ENCODE measurements around the gene SLC9C2. TPM values are rescaled to one million over a fixed set of nuclear protein-coding genes. Genes with fewer than 3 reads are reported as not detected.

SLC9C2 gene
- total RNA-seq, 6 experiments from 2014 or later, result not detected

DNA sequence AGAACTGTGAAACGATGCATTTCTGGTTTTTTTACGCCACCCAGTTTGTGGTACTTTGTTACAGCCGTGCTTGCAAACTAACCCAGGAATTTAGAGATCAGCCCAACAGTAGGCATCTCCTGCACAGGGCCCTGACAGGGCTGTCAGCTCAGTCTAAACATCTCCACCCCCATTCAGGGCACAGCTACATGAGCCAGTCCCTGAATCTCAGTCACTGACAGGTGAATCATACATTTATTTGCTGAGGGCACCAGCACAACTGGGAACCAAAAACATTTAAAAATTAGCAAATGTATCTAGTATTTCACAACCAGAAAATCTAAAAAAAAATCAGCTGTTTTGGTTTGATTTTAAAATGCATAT lies 95.0 kb downstream of the SLC9C2 start:
- no peak for ATAC-seq
- intact Hi-C loops (cut with DNase I), result loop anchor here in 1 of 2 donors (10.0 kb wide), 1 partner anchor 73 kb away; no protein-coding TSS in a partner anchor

DNA sequence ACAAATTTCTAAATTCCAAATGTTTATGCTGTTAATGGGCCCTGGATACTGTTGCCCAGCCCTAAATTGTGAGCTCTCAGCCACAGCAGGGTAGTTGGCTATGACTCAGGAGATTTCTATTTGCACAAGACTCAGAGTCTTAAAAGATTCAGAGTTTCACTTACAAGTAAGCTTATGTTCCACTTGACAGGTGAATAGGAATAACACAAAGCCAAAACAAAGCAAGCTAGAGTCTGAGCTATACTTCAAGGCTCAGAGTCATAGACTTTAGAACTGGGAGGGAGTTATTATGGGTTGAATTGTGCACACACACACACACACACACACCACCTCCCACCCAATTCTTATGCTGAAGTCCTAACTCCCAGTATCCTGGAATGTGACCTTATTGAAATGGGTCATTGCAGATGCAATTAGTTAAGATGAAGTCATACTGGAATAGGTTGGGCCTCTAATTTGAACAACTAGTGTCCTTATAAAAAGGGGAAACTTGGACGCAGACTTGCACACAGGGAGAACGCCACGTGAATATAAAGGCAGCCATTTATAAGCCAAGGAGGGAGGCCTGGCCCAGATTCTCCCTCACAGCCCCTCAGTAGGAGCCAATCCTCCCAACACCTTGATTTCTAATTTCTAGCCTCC lies 95.5 kb downstream of the SLC9C2 start:
- DNase-seq (no peak), ATAC-seq (no peak)
- no peak overlapping the region for H3K27ac ChIP-seq
- H3K4me3 ChIP-seq, result no peak overlapping the region
- peaks cover 0 to 22% (median 3%) of the 10 kb centered on the region in 4 donors for H3K4me1 ChIP-seq
- intact Hi-C loops (cut with DNase I), result loop anchor here in 1 of 2 donors (10.0 kb wide), 1 partner anchor 73 kb away; no protein-coding TSS in a partner anchor
- H3K9me3 ChIP-seq, result no peaks in the 10 kb centered on the region
- H3K36me3 ChIP-seq, result no peaks in the 10 kb centered on the region
- WGBS (ENCODE audit: insufficient coverage, low coverage, low lambda C conversion rate, missing lambda C conversion rate), result 84% methylated on average over 3 of the region's 3 CpGs
- TF ChIP-seq POLR2A (IDR thresholded peaks at IDR 0.05), result no peak
- TF ChIP-seq, protein P1, sequence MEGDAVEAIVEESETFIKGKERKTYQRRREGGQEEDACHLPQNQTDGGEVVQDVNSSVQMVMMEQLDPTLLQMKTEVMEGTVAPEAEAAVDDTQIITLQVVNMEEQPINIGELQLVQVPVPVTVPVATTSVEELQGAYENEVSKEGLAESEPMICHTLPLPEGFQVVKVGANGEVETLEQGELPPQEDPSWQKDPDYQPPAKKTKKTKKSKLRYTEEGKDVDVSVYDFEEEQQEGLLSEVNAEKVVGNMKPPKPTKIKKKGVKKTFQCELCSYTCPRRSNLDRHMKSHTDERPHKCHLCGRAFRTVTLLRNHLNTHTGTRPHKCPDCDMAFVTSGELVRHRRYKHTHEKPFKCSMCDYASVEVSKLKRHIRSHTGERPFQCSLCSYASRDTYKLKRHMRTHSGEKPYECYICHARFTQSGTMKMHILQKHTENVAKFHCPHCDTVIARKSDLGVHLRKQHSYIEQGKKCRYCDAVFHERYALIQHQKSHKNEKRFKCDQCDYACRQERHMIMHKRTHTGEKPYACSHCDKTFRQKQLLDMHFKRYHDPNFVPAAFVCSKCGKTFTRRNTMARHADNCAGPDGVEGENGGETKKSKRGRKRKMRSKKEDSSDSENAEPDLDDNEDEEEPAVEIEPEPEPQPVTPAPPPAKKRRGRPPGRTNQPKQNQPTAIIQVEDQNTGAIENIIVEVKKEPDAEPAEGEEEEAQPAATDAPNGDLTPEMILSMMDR (IDR thresholded peaks at IDR 0.05), result no peak
- H3K27me3 ChIP-seq, result no peaks in the 10 kb centered on the region

More for the DNA sequence above, 95.0 kb downstream of the SLC9C2 start:
- no peaks in the 10 kb centered on the region for H3K27me3 ChIP-seq
- H3K9me3 ChIP-seq, result no peaks in the 10 kb centered on the region
- 50% methylated on average over 1 of the region's 3 CpGs for WGBS (ENCODE audit: insufficient coverage, low coverage, low lambda C conversion rate, missing lambda C conversion rate)
- no peak overlapping the region for H3K4me3 ChIP-seq
- no peak overlapping the region for H3K27ac ChIP-seq
- DNase-seq, result no peak
- TF ChIP-seq, protein P1 (IDR thresholded peaks at IDR 0.05), result no peak
- TF ChIP-seq POLR2A (IDR thresholded peaks at IDR 0.05), result no peak
- peaks cover 0 to 17% (median 3%) of the 10 kb centered on the region in 4 donors for H3K4me1 ChIP-seq
- H3K36me3 ChIP-seq, result no peaks in the 10 kb centered on the region

DNA sequence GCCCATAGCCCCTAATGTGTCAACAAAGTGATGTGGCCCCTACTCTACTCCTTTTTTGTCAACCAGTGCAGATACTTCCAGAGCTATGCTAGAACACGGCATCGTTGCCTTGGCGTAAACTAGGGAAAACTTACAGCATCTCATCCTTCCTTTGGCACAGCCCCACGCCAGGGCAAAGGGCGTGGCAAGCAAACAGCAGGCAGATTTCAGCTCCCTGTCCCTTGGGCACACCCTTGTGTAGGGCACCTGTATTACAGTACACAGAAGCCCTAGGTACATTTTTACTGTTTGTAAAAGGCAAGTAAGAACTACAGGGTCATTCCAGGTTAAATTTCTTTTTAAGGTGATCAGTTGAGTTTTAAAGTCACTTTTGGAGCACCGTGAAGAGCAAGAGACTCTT lies 96.4 kb downstream of the SLC9C2 start:
- ATAC-seq (peak; percentile 74 to 87 (median 82)), DNase-seq (peak; percentile 76 to 90 (median 84))
- no peak overlapping the region for H3K27ac ChIP-seq
- no peaks in the 10 kb centered on the region for H3K36me3 ChIP-seq
- H3K4me3 ChIP-seq, result no peak overlapping the region
- intact Hi-C loops (cut with DNase I), result loop anchor here in 1 of 2 donors (10.0 kb wide), 1 partner anchor 72 kb away; no protein-coding TSS in a partner anchor
- H3K9me3 ChIP-seq, result no peaks in the 10 kb centered on the region
- H3K4me1 ChIP-seq, result peaks cover 0 to 29% (median 4%) of the 10 kb centered on the region in 4 donors
- TF ChIP-seq POLR2A (IDR thresholded peaks at IDR 0.05), result no peak
- TF ChIP-seq, protein P1 (IDR thresholded peaks at IDR 0.05), result peak; percentile 56 to 85 (median 75)
- 47% methylated on average over 6 of the region's 6 CpGs for WGBS (ENCODE audit: insufficient coverage, low coverage, low lambda C conversion rate, missing lambda C conversion rate)
- no peaks in the 10 kb centered on the region for H3K27me3 ChIP-seq

DNA sequence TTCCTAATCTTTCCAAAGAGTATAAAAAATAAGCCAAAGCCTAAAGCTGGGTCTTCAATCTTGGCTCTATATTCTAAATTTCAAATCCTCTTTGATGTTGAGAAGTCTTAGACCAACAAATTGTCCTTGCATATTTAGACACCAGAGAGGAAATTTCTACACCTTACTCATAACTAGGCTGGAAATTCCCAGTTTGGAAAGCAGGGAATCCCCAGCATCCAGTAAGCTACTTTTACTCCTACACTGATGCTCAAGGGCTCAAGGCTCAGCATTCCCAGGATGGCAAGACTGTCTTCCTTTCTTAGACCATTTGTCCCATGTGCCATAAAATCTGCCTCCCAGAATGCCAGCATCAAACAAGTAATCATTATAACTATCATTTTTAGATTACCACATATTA lies 97.5 kb downstream of the SLC9C2 start:
- DNase-seq (no peak), ATAC-seq (no peak)
- Histone ChIP-seq H3K9me3 (no peaks in the 10 kb centered on the region), H3K27me3 (no peaks in the 10 kb centered on the region), H3K4me3 (no peak overlapping the region), H3K36me3 (no peaks in the 10 kb centered on the region), H3K27ac (no peak overlapping the region), H3K4me1 (peaks cover 0 to 29% (median 4%) of the 10 kb centered on the region in 4 donors)
- intact Hi-C loops (cut with DNase I), result loop anchor here in 1 of 2 donors (10.0 kb wide), 1 partner anchor 71 kb away; no protein-coding TSS in a partner anchor
- TF ChIP-seq, protein P1 (IDR thresholded peaks at IDR 0.05), result no peak
- no peak for TF ChIP-seq POLR2A (IDR thresholded peaks at IDR 0.05)
